Prostate gland (tissue), 1 donor: ENCODE measurements around the gene CRACR2A.

Source experiments
- POLR2A ChIP-seq: fragments of 450-650 bp; IDR thresholded peaks from one replicate; pipeline ENCODE4 v1.6.1; 2016; ENCODE audit warnings: antibody characterized with exemption, mild to moderate bottlenecking
- POLR2AphosphoS5 ChIP-seq: sonication (generic); formaldehyde crosslinking; IDR thresholded peaks from one replicate; pipeline ENCODE4 v1.6.1; 2017; ENCODE audit warnings: antibody characterized with exemption

GRCh38 chr12:3629057-3629830 lies 123.7 kb downstream of the CRACR2A start:
- TF ChIP-seq POLR2A (no peak), POLR2AphosphoS5 (no peak)
